WTC11 (cell line): ENCODE measurements around the gene SLC35G4. TPM values are rescaled to one million over a fixed set of nuclear protein-coding genes. Genes with fewer than 3 reads are reported as not detected.

Experiments
- ATAC-seq: fragments of 200-7000 bp; cut with Tn5 transposase; 2 replicates; pipeline ENCODE4 v1.10.0; 2021; ENCODE audit warnings: mild to moderate bottlenecking, moderate library complexity
- CTCF ChIA-PET: fragments of 300-600 bp; sonication (Branson Sonifier 250); formaldehyde crosslinking; loops from one replicate; lab custom pipeline; 2021; ENCODE audit warnings: antibody characterized with exemption; lab: Charles Lee
- POLR2A ChIA-PET: fragments of 350-600 bp; sonication (Branson Sonifier 250); formaldehyde crosslinking; loops from one replicate; lab custom pipeline; 2021; ENCODE audit warnings: antibody characterized with exemption; lab: Charles Lee
- DNase-seq: peaks from one replicate; pipeline ENCODE4 v3.0.0; 2021; ENCODE audit warnings: low spot score
- H3K27ac Mint-ChIP-seq: 2 replicates; pipeline ENCODE4 v1.8.0; 2021; ENCODE audit warnings: mixed read lengths
- H3K27me3 Mint-ChIP-seq: 2 replicates; pipeline ENCODE4 v1.8.0; 2021; ENCODE audit warnings: low read depth, mild to moderate bottlenecking, moderate library complexity, mixed read lengths
- H3K36me3 Mint-ChIP-seq: 2 replicates; pipeline ENCODE4 v1.8.0; 2021; ENCODE audit warnings: mixed read lengths
- H3K4me1 Mint-ChIP-seq: 2 replicates; pipeline ENCODE4 v1.8.0; 2022; ENCODE audit warnings: mixed read lengths
- H3K4me3 Mint-ChIP-seq: 2 replicates; pipeline ENCODE4 v1.8.0; 2021; ENCODE audit warnings: mild to moderate bottlenecking, moderate library complexity, mixed read lengths
- H3K9me3 Mint-ChIP-seq: 2 replicates; pipeline ENCODE4 v1.8.0; 2021; ENCODE audit warnings: mixed read lengths
- CBFB ChIP-seq: sonication (generic); formaldehyde crosslinking; IDR thresholded peaks from 2 replicates; pipeline ENCODE4 v1.8.1; 2022; ENCODE audit warnings: mild to moderate bottlenecking, low read depth, missing genetic modification reagents
- ETV6 ChIP-seq: sonication (generic); formaldehyde crosslinking; IDR thresholded peaks from 2 replicates; pipeline ENCODE4 v1.8.1; 2022; ENCODE audit warnings: mild to moderate bottlenecking, missing genetic modification reagents
- FOXK1 ChIP-seq: sonication (generic); formaldehyde crosslinking; IDR thresholded peaks from 2 replicates; pipeline ENCODE4 v1.8.0; 2022; ENCODE audit warnings: mild to moderate bottlenecking, moderate library complexity, missing genetic modification reagents
- HMGA2 ChIP-seq: fragments of 250-450 bp; sonication (Bioruptor Pico); IDR thresholded peaks from 2 replicates; pipeline ENCODE4 v1.4.0; 2021; ENCODE audit warnings: mild to moderate bottlenecking, moderate library complexity
- KAT7 ChIP-seq: sonication (generic); formaldehyde crosslinking; IDR thresholded peaks from 2 replicates; pipeline ENCODE4 v1.8.1; 2023; ENCODE audit warnings: missing genetic modification reagents, mild to moderate bottlenecking, borderline replicate concordance
- NFE2L1 ChIP-seq: sonication (generic); formaldehyde crosslinking; IDR thresholded peaks from 2 replicates; pipeline ENCODE4 v1.8.1; 2023; ENCODE audit warnings: missing genetic modification reagents
- SMAD4 ChIP-seq: sonication (generic); formaldehyde crosslinking; IDR thresholded peaks from 2 replicates; pipeline ENCODE4 v1.8.0; 2022; ENCODE audit warnings: mild to moderate bottlenecking, missing genetic modification reagents
- SOX15 ChIP-seq: fragments of 250-450 bp; sonication (Bioruptor Pico); IDR thresholded peaks from 2 replicates; pipeline ENCODE4 v1.9.0; 2021; ENCODE audit warnings: mild to moderate bottlenecking
- ZBTB21 ChIP-seq: sonication (generic); formaldehyde crosslinking; IDR thresholded peaks from 2 replicates; pipeline ENCODE4 v1.8.1; 2023; ENCODE audit warnings: mild to moderate bottlenecking, missing genetic modification reagents, borderline replicate concordance
- ZNF671 ChIP-seq: fragments of 250-450 bp; sonication (Bioruptor Pico); IDR thresholded peaks from 2 replicates; pipeline ENCODE4 v1.8.0; 2021; ENCODE audit warnings: mild to moderate bottlenecking
- total RNA-seq: library from RNA; stranded (reverse); gene quantifications from 3 replicates; pipeline ENCODE4 v1.2.3, GENCODE V29; 2021
- TF ChIP-seq, protein P1 (sequence below): sonication (generic); formaldehyde crosslinking; IDR thresholded peaks from 2 replicates; pipeline ENCODE4 v1.8.0; 2022; ENCODE audit warnings: missing genetic modification reagents
- TF ChIP-seq, protein P2 (sequence below): sonication (generic); formaldehyde crosslinking; IDR thresholded peaks from 2 replicates; pipeline ENCODE4 v1.8.1; 2022; ENCODE audit warnings: missing genetic modification reagents, borderline replicate concordance
- TF ChIP-seq, protein P3 (sequence below): sonication (generic); formaldehyde crosslinking; IDR thresholded peaks from 2 replicates; pipeline ENCODE4 v1.8.1; 2023; ENCODE audit warnings: mild to moderate bottlenecking, missing genetic modification reagents
- TF ChIP-seq, protein P4 (sequence below): sonication (generic); formaldehyde crosslinking; IDR thresholded peaks from 2 replicates; pipeline ENCODE4 v1.8.1; 2023; ENCODE audit warnings: mild to moderate bottlenecking, missing genetic modification reagents, borderline replicate concordance
- TF ChIP-seq, protein P5 (sequence below): sonication (generic); formaldehyde crosslinking; IDR thresholded peaks from 2 replicates; pipeline ENCODE4 v1.8.0; 2022; ENCODE audit warnings: mild to moderate bottlenecking, missing genetic modification reagents
- TF ChIP-seq, protein P6 (sequence below): sonication (generic); formaldehyde crosslinking; IDR thresholded peaks from 2 replicates; pipeline ENCODE4 v1.8.1; 2023; ENCODE audit warnings: mild to moderate bottlenecking, moderate library complexity, missing genetic modification reagents
- TF ChIP-seq, protein P7 (sequence below): fragments of 250-450 bp; sonication (Bioruptor Pico); IDR thresholded peaks from 2 replicates; pipeline ENCODE4 v1.8.0; 2021; ENCODE audit warnings: mild to moderate bottlenecking

The SLC35G4 gene
- total RNA-seq, 1 experiment from 2014 or later, result not detected

DNA sequence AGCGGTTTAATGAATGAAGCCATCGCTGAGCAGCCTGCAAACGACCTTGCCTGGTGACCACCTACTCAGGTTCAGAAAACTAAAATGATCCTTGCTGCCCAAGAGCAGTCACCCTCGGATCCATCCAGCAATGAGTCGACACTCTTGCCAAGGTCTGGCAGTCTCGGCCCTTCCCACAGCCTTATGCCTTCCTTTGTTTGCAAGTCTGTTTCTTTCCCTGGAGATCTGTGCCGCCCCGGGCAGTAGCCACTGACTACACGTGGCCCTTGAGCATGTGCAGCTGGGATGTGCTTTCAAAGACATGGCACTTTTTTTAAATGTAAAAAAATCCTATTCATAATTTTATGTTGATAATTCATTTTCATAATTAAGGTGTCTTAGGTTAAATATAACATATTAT, 37.2 kb upstream of the SLC35G4 start (continued):
- TF ChIP-seq, protein P1, sequence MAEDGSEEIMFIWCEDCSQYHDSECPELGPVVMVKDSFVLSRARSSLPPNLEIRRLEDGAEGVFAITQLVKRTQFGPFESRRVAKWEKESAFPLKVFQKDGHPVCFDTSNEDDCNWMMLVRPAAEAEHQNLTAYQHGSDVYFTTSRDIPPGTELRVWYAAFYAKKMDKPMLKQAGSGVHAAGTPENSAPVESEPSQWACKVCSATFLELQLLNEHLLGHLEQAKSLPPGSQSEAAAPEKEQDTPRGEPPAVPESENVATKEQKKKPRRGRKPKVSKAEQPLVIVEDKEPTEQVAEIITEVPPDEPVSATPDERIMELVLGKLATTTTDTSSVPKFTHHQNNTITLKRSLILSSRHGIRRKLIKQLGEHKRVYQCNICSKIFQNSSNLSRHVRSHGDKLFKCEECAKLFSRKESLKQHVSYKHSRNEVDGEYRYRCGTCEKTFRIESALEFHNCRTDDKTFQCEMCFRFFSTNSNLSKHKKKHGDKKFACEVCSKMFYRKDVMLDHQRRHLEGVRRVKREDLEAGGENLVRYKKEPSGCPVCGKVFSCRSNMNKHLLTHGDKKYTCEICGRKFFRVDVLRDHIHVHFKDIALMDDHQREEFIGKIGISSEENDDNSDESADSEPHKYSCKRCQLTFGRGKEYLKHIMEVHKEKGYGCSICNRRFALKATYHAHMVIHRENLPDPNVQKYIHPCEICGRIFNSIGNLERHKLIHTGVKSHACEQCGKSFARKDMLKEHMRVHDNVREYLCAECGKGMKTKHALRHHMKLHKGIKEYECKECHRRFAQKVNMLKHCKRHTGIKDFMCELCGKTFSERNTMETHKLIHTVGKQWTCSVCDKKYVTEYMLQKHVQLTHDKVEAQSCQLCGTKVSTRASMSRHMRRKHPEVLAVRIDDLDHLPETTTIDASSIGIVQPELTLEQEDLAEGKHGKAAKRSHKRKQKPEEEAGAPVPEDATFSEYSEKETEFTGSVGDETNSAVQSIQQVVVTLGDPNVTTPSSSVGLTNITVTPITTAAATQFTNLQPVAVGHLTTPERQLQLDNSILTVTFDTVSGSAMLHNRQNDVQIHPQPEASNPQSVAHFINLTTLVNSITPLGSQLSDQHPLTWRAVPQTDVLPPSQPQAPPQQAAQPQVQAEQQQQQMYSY (CRISPR knock-in tag), result no peak

DNA sequence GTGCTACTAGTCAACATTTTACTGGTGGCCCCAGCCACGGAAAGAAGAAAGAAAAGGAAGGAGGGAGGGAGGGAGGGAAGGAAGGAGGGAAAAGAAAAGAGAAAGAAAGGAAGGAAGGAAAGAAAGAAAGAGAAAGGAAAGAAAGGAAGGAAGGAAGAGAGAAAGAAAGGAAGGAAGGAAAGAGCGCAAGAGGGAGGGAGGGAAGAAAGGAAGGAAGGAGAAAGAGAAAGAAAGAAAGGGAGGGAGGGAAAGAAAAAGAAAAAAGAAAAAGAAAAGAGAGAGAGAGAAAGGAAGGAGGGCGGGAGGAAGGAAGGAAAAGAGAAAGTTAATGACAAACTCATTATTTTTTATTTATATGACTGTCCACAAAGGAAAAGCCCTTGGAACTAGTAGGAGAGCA, 34.9 kb upstream of the SLC35G4 start:
- Mint-ChIP-seq H3K36me3 (no peaks in the 10 kb centered on the region), H3K27me3 (no peaks in the 10 kb centered on the region), H3K4me3 (no peak overlapping the region), H3K4me1 (peaks cover 11% of the 10 kb centered on the region), H3K27ac (no peak overlapping the region), H3K9me3 (no peaks in the 10 kb centered on the region)
- CTCF ChIA-PET, result no interaction called here
- ATAC-seq (no peak), DNase-seq (no peak)
- TF ChIP-seq, protein P2, sequence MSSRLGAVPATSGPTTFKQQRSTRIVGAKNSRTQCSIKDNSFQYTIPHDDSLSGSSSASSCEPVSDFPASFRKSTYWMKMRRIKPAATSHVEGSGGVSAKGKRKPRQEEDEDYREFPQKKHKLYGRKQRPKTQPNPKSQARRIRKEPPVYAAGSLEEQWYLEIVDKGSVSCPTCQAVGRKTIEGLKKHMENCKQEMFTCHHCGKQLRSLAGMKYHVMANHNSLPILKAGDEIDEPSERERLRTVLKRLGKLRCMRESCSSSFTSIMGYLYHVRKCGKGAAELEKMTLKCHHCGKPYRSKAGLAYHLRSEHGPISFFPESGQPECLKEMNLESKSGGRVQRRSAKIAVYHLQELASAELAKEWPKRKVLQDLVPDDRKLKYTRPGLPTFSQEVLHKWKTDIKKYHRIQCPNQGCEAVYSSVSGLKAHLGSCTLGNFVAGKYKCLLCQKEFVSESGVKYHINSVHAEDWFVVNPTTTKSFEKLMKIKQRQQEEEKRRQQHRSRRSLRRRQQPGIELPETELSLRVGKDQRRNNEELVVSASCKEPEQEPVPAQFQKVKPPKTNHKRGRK (CRISPR knock-in tag), result 0 out of 2 replicates have a peak, but pooled peaks have one; percentile 15
- TF ChIP-seq HMGA2 (CRISPR knock-in tag), result no peak
- POLR2A ChIA-PET, result no interaction called here

DNA sequence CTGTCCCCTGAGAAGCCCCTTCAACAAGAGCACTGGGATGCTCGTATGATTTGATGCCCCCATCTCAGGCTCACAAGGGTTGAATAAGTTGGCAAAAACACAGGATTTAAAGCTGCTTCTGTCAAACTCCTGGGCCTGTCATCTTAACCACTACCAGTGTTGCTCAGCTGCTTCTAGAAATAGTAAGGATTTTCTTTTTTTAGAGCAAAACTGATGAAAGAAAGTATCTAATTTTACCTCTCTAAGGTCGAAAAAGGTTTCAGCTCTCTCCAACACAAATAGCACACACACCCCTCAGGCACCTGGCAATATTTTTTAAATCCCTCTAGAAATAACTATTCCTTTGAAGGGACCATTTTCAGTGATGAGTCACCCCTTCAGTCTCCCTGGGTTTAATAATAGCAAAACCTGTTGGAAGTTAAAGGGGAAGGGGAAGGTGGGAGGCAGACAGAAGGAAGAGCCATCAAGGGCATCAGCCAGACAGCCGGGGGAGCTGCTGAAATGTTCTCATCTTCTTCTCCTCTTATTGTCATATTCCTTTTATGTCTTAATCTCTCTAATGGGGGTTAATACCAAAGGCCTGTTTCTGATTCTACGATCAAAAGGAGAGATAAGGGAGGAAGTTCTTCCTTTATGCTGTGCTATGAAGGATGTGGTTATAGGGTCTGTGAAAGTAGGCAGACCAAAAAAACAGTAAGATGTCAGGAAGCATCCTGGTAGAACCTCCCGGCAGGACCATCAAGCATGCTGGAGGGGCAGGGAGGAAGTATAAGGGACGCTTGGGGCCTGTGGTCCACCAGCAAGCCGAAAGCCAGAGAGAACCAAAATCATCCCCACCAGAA, 31.9 kb upstream of the SLC35G4 start:
- H3K27me3 Mint-ChIP-seq, result no peaks in the 10 kb centered on the region
- H3K4me3 Mint-ChIP-seq, result no peak overlapping the region
- CTCF ChIA-PET, result no interaction called here
- DNase-seq (no peak), ATAC-seq (no peak)
- no peak overlapping the region for H3K27ac Mint-ChIP-seq
- H3K4me1 Mint-ChIP-seq, result peaks cover 7% of the 10 kb centered on the region
- H3K9me3 Mint-ChIP-seq, result no peaks in the 10 kb centered on the region
- POLR2A ChIA-PET, result no interaction called here
- H3K36me3 Mint-ChIP-seq, result no peaks in the 10 kb centered on the region
- TF ChIP-seq SMAD4 (CRISPR knock-in tag) (no peak), ETV6 (CRISPR knock-in tag) (no peak), KAT7 (no peak), ZBTB21 (CRISPR knock-in tag) (no peak), SOX15 (CRISPR knock-in tag) (no peak), CBFB (CRISPR knock-in tag) (no peak), FOXK1 (no peak), ZNF671 (CRISPR knock-in tag) (no peak), NFE2L1 (no peak)
- TF ChIP-seq, protein P3, sequence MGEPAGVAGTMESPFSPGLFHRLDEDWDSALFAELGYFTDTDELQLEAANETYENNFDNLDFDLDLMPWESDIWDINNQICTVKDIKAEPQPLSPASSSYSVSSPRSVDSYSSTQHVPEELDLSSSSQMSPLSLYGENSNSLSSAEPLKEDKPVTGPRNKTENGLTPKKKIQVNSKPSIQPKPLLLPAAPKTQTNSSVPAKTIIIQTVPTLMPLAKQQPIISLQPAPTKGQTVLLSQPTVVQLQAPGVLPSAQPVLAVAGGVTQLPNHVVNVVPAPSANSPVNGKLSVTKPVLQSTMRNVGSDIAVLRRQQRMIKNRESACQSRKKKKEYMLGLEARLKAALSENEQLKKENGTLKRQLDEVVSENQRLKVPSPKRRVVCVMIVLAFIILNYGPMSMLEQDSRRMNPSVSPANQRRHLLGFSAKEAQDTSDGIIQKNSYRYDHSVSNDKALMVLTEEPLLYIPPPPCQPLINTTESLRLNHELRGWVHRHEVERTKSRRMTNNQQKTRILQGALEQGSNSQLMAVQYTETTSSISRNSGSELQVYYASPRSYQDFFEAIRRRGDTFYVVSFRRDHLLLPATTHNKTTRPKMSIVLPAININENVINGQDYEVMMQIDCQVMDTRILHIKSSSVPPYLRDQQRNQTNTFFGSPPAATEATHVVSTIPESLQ (CRISPR knock-in tag), result no peak
- TF ChIP-seq, protein P4, sequence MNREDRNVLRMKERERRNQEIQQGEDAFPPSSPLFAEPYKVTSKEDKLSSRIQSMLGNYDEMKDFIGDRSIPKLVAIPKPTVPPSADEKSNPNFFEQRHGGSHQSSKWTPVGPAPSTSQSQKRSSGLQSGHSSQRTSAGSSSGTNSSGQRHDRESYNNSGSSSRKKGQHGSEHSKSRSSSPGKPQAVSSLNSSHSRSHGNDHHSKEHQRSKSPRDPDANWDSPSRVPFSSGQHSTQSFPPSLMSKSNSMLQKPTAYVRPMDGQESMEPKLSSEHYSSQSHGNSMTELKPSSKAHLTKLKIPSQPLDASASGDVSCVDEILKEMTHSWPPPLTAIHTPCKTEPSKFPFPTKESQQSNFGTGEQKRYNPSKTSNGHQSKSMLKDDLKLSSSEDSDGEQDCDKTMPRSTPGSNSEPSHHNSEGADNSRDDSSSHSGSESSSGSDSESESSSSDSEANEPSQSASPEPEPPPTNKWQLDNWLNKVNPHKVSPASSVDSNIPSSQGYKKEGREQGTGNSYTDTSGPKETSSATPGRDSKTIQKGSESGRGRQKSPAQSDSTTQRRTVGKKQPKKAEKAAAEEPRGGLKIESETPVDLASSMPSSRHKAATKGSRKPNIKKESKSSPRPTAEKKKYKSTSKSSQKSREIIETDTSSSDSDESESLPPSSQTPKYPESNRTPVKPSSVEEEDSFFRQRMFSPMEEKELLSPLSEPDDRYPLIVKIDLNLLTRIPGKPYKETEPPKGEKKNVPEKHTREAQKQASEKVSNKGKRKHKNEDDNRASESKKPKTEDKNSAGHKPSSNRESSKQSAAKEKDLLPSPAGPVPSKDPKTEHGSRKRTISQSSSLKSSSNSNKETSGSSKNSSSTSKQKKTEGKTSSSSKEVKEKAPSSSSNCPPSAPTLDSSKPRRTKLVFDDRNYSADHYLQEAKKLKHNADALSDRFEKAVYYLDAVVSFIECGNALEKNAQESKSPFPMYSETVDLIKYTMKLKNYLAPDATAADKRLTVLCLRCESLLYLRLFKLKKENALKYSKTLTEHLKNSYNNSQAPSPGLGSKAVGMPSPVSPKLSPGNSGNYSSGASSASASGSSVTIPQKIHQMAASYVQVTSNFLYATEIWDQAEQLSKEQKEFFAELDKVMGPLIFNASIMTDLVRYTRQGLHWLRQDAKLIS (CRISPR knock-in tag), result no peak
- TF ChIP-seq, protein P5, sequence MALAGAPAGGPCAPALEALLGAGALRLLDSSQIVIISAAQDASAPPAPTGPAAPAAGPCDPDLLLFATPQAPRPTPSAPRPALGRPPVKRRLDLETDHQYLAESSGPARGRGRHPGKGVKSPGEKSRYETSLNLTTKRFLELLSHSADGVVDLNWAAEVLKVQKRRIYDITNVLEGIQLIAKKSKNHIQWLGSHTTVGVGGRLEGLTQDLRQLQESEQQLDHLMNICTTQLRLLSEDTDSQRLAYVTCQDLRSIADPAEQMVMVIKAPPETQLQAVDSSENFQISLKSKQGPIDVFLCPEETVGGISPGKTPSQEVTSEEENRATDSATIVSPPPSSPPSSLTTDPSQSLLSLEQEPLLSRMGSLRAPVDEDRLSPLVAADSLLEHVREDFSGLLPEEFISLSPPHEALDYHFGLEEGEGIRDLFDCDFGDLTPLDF (CRISPR knock-in tag), result no peak
- TF ChIP-seq, protein P6, sequence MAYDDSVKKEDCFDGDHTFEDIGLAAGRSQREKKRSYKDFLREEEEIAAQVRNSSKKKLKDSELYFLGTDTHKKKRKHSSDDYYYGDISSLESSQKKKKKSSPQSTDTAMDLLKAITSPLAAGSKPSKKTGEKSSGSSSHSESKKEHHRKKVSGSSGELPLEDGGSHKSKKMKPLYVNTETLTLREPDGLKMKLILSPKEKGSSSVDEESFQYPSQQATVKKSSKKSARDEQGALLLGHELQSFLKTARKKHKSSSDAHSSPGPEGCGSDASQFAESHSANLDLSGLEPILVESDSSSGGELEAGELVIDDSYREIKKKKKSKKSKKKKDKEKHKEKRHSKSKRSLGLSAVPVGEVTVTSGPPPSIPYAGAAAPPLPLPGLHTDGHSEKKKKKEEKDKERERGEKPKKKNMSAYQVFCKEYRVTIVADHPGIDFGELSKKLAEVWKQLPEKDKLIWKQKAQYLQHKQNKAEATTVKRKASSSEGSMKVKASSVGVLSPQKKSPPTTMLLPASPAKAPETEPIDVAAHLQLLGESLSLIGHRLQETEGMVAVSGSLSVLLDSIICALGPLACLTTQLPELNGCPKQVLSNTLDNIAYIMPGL (CRISPR knock-in tag), result no peak
- TF ChIP-seq, protein P7, sequence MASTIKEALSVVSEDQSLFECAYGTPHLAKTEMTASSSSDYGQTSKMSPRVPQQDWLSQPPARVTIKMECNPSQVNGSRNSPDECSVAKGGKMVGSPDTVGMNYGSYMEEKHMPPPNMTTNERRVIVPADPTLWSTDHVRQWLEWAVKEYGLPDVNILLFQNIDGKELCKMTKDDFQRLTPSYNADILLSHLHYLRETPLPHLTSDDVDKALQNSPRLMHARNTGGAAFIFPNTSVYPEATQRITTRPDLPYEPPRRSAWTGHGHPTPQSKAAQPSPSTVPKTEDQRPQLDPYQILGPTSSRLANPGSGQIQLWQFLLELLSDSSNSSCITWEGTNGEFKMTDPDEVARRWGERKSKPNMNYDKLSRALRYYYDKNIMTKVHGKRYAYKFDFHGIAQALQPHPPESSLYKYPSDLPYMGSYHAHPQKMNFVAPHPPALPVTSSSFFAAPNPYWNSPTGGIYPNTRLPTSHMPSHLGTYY (CRISPR knock-in tag), result no peak
